Measurements from ENCODE around the gene TJP3.

The TJP3 gene

DNA sequence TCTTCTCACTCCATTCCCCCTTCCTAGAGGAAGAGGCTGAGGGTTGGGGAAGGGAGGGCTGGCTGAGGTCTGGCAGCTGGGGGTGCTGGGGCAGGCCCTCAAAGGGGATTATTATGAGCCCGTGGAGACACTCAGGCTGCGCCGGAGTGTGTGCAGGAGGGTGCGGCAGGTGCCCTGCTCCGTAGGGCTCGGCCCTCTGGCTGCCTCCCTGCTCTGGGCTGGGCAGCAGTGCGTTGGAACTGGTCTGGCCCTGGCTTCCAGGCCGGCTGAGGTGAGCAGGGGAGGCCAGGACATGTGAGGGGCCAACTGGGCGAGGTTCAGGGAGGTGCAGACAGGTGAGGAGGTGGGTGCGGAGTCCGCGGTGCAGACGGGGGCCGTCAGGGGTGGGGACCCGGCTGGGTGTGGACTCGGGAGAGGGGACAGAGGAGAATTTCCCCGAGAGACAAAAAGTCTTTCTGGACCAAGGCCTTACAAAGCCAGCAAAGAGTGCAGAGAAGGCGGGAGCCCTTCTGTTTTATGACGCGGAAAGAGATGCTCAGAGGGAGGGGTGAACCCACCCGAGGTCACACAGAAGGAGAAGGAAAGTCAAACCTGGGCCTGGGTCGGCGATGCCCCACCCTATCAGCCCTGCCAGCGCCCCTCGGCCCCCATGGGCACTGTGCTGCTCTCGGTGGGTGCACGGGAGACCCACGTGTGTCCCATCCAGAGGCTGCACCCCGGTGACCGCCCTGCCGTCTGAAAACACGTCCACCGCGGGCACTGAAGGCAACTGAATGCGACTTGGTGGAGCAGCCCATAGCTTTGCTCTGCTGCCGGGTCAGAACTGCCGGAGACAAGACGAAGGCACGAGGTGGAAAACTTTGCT is 38.9 kb upstream of the TJP3 start:
- H3K27ac Mint-ChIP-seq, result no peak overlapping the region
- H3K9me3 Mint-ChIP-seq, result no peaks in the 10 kb centered on the region
- peak overlapping the region; percentile 24 to 32 for H3K4me3 Mint-ChIP-seq
- H3K27me3 Mint-ChIP-seq, result no peaks in the 10 kb centered on the region
- DNase-seq, result no peak
- peaks cover 76% of the 10 kb centered on the region for H3K4me1 Mint-ChIP-seq
- ATAC-seq, result no peak

DNA sequence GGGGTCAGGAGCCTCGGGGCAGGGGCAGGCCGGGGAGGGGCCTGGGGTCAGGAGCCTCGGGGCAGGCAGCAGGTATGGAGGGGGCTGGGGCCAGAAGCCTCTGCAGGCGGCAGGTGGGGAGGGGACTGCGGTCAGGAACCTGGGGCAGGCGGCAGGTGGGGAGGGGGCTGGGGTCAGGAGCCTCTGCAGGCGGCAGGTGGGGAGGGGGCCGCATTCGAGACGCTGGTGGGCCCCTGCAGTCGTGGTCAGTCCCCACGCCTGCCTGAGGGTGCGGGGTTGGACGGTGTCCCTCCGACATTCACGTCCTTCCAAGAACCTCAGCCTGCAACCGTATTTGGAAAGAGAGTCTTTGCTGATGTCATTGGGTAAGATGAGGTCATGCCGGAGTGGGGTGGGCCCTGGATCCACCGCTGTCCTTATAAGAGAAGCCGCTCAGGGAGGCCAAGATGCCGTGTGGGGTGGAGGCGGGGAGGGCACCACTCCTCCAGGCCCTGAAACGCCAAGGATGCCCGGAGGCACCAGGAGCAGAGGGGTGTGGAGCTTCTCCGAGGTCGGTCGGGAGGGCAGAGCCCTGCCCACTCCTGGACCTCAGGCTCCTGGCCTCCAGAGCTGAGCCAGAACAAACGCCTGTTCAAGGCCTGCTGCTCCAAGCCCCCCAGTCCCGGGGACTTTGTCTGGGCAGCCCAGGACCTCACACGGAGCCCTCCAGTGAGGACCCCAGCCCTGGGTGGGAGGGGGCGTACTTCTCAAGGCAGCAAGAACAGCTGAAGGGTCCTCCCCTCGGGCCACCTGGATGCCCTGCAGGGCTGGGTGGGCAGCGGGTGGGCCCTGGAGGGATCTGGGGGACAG is 38.0 kb upstream of the TJP3 start:
- Mint-ChIP-seq H3K9me3 (no peaks in the 10 kb centered on the region), H3K4me3 (peak overlapping the region; percentile 76 to 81), H3K4me1 (peaks cover 76% of the 10 kb centered on the region), H3K27me3 (no peaks in the 10 kb centered on the region), H3K27ac (peak overlapping the region in 1 of 2 donors; percentile 59)
- no peak for DNase-seq
- ATAC-seq, result no peak

DNA sequence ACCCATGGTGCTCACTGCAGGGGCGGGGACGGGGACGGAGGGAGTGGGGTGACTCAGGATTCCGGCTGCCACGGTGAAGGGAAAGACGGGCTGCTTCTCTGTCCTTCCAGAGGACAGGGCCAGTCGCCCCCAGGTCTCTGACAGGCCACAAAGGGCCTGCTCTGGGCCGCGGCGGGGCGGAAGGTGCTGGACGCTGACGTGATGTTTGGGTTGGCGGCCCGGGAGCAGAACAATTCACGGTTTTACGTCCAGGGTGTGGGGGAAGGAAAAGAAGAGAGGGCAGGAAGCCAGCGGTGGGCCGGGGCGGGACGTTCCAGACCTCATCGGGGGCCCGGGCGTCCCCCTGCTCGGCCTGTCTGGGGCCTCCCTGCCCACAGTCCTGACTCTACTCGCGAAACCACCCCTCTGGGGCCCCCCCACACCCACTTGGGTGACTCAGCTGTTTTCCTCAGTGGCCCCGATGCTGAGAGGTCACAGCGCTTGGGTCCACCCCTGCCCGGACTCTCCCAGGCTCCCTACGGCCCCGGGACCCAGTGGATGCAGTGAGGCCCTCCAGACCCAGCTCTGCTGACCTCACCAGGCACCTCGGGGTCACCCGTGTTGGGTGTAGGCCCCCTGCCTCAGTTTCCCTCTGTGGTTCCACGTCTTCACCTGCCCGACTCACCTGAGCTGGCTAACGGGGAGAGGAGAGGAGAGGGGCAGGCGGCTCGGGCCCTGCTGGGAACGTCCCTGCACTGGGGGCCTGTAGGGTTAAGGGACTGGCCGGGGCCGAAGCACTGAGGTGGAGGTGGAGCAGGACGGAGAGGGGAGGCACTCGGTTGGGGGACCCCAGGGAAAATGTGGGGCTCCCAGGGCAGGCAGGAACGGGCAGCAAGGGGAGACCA is 37.1 kb upstream of the TJP3 start:
- peaks cover 79% of the 10 kb centered on the region for H3K4me1 Mint-ChIP-seq
- H3K27me3 Mint-ChIP-seq, result no peaks in the 10 kb centered on the region
- H3K27ac Mint-ChIP-seq, result peak overlapping the region; percentile 90 to 95
- peak overlapping the region; percentile 76 to 81 for H3K4me3 Mint-ChIP-seq
- ATAC-seq (peak; percentile 77), DNase-seq (peak; percentile 60 to 82)
- H3K9me3 Mint-ChIP-seq, result no peaks in the 10 kb centered on the region

DNA sequence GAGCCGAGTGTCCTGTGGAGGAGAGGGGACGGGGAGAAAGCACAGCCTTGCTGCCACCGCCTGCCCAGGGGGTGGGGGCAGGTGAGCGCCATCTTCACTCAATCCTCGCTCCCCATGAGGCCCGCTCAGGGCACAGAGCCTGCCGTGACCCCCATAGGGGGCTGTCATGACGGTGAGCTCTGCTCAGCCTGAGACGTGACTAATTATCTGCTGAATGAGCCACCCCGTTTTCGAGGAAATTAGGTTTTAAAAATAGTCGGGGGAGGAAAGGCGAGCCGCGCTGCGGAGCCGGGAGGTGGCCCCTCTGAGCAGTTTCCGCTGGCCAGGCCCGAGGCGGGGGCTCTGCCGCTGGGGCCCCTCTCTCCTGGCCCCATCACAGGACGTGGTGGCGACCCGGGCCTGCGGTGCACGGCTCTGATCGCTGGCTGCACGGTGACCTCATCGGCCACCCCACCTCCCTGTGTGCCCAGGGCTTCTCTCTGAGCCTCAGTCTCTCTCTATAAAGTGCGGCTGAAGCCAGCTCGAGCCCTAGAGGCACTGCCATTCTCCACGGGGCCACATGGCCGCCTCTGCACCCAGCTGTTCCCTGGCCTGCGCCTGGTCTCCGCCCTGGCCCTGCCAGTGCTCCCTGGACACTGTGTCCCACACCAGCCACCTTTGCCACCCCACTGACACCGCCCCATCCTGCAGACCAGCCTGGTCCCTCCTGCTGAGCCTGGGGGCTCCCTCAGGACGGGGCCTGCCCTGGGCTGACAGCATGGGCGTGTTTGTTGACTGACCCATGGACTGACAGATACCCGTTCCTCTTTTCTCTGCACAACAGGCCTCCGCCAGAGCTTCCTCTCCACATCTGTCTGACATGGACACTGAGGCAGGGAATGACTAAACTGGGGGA is 36.3 kb upstream of the TJP3 start:
- Mint-ChIP-seq H3K27me3 (no peaks in the 10 kb centered on the region), H3K4me3 (peak overlapping the region; percentile 76 to 81), H3K27ac (peak overlapping the region; percentile 19 to 95), H3K4me1 (peaks cover 77% of the 10 kb centered on the region), H3K9me3 (no peaks in the 10 kb centered on the region)
- DNase-seq, result peak; percentile 64 to 74
- peak; percentile 81 for ATAC-seq

DNA sequence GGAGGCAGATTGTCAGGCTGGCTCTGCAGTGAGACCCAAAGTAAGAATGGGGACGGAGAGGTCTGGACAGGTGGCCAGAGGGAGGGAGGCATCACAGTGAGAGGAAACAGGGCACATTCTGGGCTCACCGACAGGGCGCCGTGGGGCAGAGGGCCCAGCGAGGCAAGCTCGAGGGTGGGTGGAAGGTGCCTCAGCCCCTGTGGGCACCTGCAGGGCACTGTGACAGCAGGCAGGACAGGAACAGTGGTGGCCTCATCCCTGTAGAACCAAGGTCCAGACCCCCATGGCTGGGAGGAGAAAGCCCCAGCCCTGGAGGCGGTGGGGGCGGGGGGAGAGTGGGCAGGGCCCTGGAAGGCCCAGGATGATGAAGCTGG is 35.6 kb upstream of the TJP3 start:
- peak overlapping the region; percentile 19 to 86 for H3K27ac Mint-ChIP-seq
- no peaks in the 10 kb centered on the region for H3K9me3 Mint-ChIP-seq
- DNase-seq, result no peak
- peaks cover 77% of the 10 kb centered on the region for H3K4me1 Mint-ChIP-seq
- no peaks in the 10 kb centered on the region for H3K27me3 Mint-ChIP-seq
- H3K4me3 Mint-ChIP-seq, result peak overlapping the region; percentile 76 to 81
- ATAC-seq, result no peak

DNA sequence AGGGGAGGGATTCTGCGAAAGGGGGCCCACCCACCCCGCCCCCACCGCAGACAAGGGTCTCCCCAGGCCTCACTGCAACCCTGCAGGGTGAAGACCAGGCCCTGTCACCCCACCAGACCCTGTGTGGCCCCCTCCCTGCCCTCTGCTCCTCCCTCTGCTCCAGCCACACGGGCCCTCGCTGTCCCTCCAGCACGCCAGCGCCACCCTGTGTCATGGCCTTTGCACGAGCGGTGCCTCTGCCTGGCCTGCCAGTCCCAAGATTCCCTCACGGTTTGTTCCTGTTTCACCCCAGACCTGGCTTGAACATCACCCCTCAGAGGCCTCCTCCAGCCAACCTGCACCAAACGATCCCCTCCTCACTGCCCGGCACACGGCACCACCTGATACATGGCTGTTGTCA is 35.2 kb upstream of the TJP3 start:
- peak overlapping the region in 1 of 2 donors; percentile 43 for H3K27ac Mint-ChIP-seq
- DNase-seq, result no peak
- H3K9me3 Mint-ChIP-seq, result no peaks in the 10 kb centered on the region
- H3K4me3 Mint-ChIP-seq, result peak overlapping the region; percentile 2 to 38
- no peaks in the 10 kb centered on the region for H3K27me3 Mint-ChIP-seq
- ATAC-seq, result no peak
- peaks cover 74% of the 10 kb centered on the region for H3K4me1 Mint-ChIP-seq

DNA sequence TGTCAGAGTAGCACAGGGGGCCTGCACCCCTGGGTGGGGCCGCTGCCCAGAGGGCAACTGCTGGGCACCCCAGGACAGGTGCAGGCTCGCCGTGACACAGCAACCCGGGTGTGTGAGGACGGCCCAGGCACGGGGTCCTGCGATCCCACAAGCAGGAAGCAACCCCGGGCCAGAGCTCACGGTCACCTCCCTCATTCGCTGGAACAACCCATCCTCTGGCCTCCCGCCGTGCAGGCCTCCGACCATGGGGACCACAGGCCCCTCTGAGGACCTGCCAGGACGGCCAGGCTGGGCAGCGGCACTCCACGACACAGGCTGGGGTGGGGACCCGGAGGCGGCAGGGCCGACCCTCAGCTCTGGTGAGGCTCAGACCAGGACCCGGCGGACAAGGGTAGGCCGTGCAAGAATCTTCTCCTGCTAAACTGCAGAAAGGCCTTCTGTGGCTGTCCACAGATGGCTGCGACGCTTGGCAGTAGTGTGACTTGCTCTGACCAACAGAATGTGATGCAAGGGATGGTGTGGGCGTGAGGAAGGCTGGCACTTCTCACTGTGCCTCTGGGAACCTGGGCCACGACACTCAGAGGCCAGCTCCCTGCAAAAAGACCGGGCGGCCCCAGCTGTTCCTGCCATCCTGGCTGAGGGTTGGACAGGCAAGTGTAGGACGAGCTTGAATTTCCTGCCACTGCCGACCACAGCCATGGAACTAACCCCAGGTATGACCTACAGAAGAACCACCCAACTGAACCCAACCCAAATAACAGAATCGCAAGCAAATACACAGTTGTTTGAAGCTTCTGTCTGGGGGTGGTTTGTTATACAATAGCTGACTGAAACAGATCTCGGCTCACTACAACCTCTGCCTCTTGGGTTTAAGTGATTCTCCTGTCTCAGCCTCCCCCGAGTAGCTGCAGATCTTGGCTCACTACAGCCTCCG is 34.4 kb upstream of the TJP3 start:
- Mint-ChIP-seq H3K4me1 (peaks cover 67% of the 10 kb centered on the region), H3K9me3 (no peaks in the 10 kb centered on the region), H3K4me3 (no peak overlapping the region), H3K27ac (no peak overlapping the region), H3K27me3 (no peaks in the 10 kb centered on the region)
- ATAC-seq (no peak), DNase-seq (no peak)

DNA sequence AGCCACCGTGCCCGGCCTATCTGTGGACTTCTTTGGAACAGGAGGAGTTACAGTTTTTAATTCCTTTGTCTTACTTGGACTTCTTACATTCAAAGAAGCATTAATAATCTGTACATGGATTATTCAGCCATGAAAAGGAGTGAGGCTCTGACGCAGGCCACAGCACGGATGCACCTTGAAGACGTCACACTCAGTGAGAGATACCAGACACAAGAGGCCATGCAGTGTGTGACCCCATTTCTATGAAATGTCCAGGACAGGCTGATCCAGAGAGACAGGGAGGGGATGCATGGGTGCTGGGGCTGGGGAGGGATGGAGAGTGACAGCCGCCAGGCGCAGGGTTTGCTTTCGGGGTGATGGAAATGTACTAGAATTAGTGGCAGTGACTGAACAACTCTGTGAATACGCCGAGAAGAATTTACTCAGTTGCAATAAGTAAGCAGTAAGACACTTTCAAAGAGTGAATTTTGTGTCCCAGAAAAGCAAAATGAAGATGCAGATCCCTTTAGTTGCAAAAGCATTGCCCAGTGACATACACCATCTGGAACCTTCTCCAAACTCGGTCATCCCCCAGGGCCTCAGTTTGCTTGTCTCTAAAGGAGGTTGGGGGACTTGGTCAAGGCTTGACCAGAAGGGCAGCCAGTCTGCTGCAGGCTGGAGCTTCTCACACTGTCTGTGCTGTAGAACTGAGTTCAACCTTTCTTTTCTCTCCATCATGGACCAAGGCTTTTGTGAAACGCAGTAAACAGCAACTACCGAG is 33.2 kb upstream of the TJP3 start:
- no peak overlapping the region for H3K27ac Mint-ChIP-seq

DNA sequence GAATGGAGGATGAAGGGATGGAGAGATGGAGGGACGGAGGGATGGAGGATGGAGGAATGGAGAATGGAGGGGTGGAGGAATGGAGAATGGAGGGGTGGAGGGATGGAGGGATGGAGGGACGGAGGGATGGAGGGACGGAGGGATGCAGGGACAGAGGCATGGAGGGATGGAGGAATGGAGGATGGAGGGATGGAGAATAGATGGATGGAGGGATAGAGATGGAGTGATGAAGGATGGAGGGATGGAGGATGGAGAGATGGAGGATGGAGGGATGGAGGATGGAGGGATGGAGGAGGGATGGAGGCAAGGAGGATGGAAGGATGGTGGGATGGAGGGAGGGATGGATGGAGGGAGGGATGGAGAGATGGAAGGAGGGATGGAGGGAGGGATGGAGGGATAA is 30.0 kb upstream of the TJP3 start:
- ATAC-seq (no peak), DNase-seq (no peak)
- Mint-ChIP-seq H3K27me3 (no peaks in the 10 kb centered on the region), H3K9me3 (no peaks in the 10 kb centered on the region), H3K4me1 (peaks cover 24% of the 10 kb centered on the region), H3K27ac (no peak overlapping the region), H3K4me3 (no peak overlapping the region)

More for the DNA sequence above, 33.2 kb upstream of the TJP3 start:
- no peaks in the 10 kb centered on the region for H3K27me3 Mint-ChIP-seq
- DNase-seq (no peak), ATAC-seq (no peak)
- no peak overlapping the region for H3K4me3 Mint-ChIP-seq
- no peaks in the 10 kb centered on the region for H3K9me3 Mint-ChIP-seq
- H3K4me1 Mint-ChIP-seq, result peaks cover 55% of the 10 kb centered on the region

DNA sequence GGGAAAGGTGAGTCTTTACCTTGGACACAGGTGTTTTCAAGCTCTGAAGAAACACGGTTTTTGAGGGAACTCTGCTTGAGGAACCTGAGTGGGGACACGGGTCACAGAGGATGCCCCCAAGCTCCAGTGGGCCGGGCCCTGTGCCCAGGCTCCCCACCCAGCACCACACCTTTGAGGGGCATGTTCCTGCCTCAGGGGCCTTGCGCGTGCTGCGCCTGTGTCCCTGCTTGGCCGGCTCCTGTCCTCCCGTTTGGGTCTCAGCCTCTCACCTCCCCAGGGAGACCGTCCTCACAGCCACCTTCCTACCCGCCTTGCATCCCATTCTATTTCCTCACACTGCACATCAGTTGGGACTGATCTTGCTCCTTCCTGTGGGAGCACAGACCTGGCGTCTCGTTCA is 29.0 kb upstream of the TJP3 start:
- Mint-ChIP-seq H3K9me3 (peaks cover 0 to 6% of the 10 kb centered on the region in 2 donors), H3K27me3 (no peaks in the 10 kb centered on the region), H3K4me1 (peaks cover 31% of the 10 kb centered on the region), H3K4me3 (no peak overlapping the region), H3K27ac (no peak overlapping the region)
- ATAC-seq, result no peak
- no peak for DNase-seq

DNA sequence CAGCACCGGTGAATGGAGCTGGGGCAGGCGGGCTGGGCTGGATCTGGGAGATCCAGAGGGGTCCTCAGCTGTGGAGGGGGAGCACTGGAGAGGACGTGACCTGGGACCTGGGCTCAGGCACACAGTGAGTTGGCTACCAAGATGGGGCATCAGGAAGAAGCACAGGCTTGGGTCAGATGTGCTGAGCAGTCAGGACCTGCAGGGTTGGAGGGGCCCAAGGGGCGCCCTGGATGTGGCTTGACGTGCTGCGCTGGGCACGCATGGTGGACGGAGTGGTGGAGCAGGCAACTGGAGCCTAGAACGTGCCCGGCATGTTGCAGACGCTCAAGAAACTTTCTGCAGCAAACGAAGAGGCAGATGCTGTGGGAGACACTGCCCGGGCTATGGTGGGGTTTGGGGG is 28.6 kb upstream of the TJP3 start:
- DNase-seq (no peak), ATAC-seq (no peak)
- no peak overlapping the region for H3K27ac Mint-ChIP-seq
- H3K27me3 Mint-ChIP-seq, result no peaks in the 10 kb centered on the region
- peaks cover 35% of the 10 kb centered on the region for H3K4me1 Mint-ChIP-seq
- H3K9me3 Mint-ChIP-seq, result peaks cover 0 to 10% of the 10 kb centered on the region in 2 donors
- no peak overlapping the region for H3K4me3 Mint-ChIP-seq

DNA sequence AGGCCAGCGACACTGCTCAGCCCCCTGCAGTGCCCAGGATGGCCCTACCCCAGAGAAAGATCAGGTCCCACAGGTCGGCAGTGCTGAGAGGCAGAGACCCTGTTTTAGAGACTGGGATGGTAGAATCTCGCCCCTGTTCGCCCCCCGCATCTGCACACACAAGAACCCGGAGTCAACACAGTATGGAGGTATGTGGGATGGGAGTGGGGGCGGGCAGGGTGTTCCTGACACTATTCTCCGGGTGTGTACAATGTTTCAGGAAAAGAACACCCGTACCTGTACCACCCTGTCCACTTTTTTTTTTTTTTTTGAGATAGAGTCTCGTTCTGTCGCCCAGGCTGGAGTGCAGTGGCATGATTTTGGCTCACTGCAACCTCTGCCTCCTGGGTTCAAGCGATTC is 27.2 kb upstream of the TJP3 start:
- DNase-seq, result no peak
- ATAC-seq, result no peak
- H3K9me3 Mint-ChIP-seq, result peaks cover 0 to 11% of the 10 kb centered on the region in 2 donors
- peaks cover 31% of the 10 kb centered on the region for H3K4me1 Mint-ChIP-seq
- H3K4me3 Mint-ChIP-seq, result no peak overlapping the region
- no peaks in the 10 kb centered on the region for H3K27me3 Mint-ChIP-seq
- no peak overlapping the region for H3K27ac Mint-ChIP-seq

DNA sequence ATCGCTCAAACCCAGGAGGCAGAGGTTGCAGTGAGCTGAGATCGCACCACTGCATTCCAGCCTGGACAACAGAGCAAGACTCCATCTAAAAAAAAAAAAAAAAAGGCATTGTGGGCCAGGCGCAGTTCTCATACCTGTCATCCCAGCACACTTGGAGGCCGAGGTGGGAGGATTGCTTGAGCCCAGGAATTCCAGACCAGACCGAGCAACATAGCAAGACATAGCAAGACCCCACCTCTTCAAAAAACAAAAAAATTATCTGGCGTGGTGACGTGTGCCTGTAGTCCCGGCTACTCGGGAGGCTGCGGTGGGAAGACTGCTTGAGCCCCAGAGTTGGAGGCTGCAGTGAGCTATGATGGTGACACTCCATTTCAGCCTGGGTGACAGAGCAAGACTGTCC is 25.9 kb upstream of the TJP3 start:
- DNase-seq, result no peak
- H3K27ac Mint-ChIP-seq, result no peak overlapping the region
- H3K4me3 Mint-ChIP-seq, result no peak overlapping the region
- no peak for ATAC-seq
- peaks cover 0 to 11% of the 10 kb centered on the region in 2 donors for H3K9me3 Mint-ChIP-seq
- no peaks in the 10 kb centered on the region for H3K27me3 Mint-ChIP-seq
- H3K4me1 Mint-ChIP-seq, result peaks cover 24% of the 10 kb centered on the region
